H4 (cell line): Measurements from ENCODE around the gene SPAG9. TPM values are rescaled to one million over a fixed set of nuclear protein-coding genes. Genes with fewer than 3 reads are reported as not detected.
A peak's percentile ranks its signal among the peaks of the same experiment; 100 is the strongest.

Experiments used
- DNase-seq: peaks from one replicate; pipeline ENCODE4 v3.0.0-alpha.2; 2015; ENCODE audit warnings: low spot score
- total RNA-seq: library from RNA; depleted of rRNA; stranded (reverse); fragments of >200 nt; shearing (Covaris generic); gene quantifications from 2 replicates; pipeline ENCODE4 v1.2.3, GENCODE V29; 2014

The SPAG9 gene
- total RNA-seq, 1 experiment from 2014 or later: 39.8 TPM

GRCh38 chr17:51035431-51035830, 85.2 kb downstream of the SPAG9 start:
- peak; percentile 35 for DNase-seq

- DNase-seq: no peak
These were observed 85.9 kb downstream of the SPAG9 start for GRCh38 chr17:51034800-51035199.

- DNase-seq: no peak
These were observed 87.8 kb downstream of the SPAG9 start for GRCh38 chr17:51032850-51033249.

GRCh38 chr17:51029568-51030463, 90.9 kb downstream of the SPAG9 start:
- DNase-seq: peak; percentile 67

- DNase-seq: no peak
These were observed 91.5 kb downstream of the SPAG9 start for GRCh38 chr17:51029142-51029541.

- no peak for DNase-seq
These were observed 92.3 kb downstream of the SPAG9 start for GRCh38 chr17:51028176-51028863.

- no peak for DNase-seq
These were observed 102.1 kb downstream of the SPAG9 start for GRCh38 chr17:51018541-51018940.

GRCh38 chr17:51017270-51017669, 103.4 kb downstream of the SPAG9 start:
- DNase-seq: no peak

- DNase-seq: no peak
These were observed 104.6 kb downstream of the SPAG9 start for GRCh38 chr17:51016099-51016498.

- DNase-seq: no peak
These were observed 105.5 kb downstream of the SPAG9 start for GRCh38 chr17:51015145-51015558.

GRCh38 chr17:51014129-51014528, 106.5 kb downstream of the SPAG9 start:
- no peak for DNase-seq

GRCh38 chr17:51013322-51013721, 107.3 kb downstream of the SPAG9 start:
- no peak for DNase-seq

GRCh38 chr17:51012538-51012937, 108.1 kb downstream of the SPAG9 start:
- DNase-seq: no peak

GRCh38 chr17:51010173-51010675, 110.4 kb downstream of the SPAG9 start:
- no peak for DNase-seq

- DNase-seq: no peak
These were observed 114.1 kb downstream of the SPAG9 start for GRCh38 chr17:51006601-51007000.

- DNase-seq: no peak
These were observed 114.9 kb downstream of the SPAG9 start for GRCh38 chr17:51005768-51006167.

- no peak for DNase-seq
These were observed 116.4 kb downstream of the SPAG9 start for GRCh38 chr17:51004249-51004648.

- peak; percentile 57 for DNase-seq
These were observed 119.6 kb downstream of the SPAG9 start for GRCh38 chr17:51000835-51001638.

- DNase-seq: no peak
These were observed 125.0 kb downstream of the SPAG9 start for GRCh38 chr17:50995668-50996067.

GRCh38 chr17:50993544-50993943, 127.1 kb downstream of the SPAG9 start:
- no peak for DNase-seq

GRCh38 chr17:50989149-50989548, 131.5 kb downstream of the SPAG9 start:
- DNase-seq: no peak

- DNase-seq: no peak
These were observed 132.2 kb downstream of the SPAG9 start for GRCh38 chr17:50988427-50988826.
